ENCODE measurements around the gene FLOT1. TPM values are rescaled to one million over a fixed set of nuclear protein-coding genes. Genes with fewer than 3 reads are reported as not detected.

The FLOT1 gene
- total RNA-seq, 2 experiments from 2014 or later = 261 to 271 TPM

- no peak for DNase-seq
- POLR2A ChIA-PET = interaction anchor here (0.8 to 3.9 kb wide), 11 partner anchors 9 to 386 kb away, joined by 3 to 54 read pairs (median 4); partner anchors contain the start of genes DHX16 and TRIM39
- H3K36me3 Mint-ChIP-seq = peaks cover 49% of the 10 kb centered on the region
- ATAC-seq (ENCODE audit: low read depth) = no peak
- H3K4me3 Mint-ChIP-seq = peak overlapping the region; percentile 62
- no peaks in the 10 kb centered on the region for H3K27me3 Mint-ChIP-seq
- H3K4me1 Mint-ChIP-seq = peaks cover 40% of the 10 kb centered on the region
- no peaks in the 10 kb centered on the region for H3K9me3 Mint-ChIP-seq
- H3K27ac Mint-ChIP-seq = peak overlapping the region; percentile 91
These were observed 30.0 kb downstream of the FLOT1 start for GRCh38 chr6:30712441-30712945.

DNA sequence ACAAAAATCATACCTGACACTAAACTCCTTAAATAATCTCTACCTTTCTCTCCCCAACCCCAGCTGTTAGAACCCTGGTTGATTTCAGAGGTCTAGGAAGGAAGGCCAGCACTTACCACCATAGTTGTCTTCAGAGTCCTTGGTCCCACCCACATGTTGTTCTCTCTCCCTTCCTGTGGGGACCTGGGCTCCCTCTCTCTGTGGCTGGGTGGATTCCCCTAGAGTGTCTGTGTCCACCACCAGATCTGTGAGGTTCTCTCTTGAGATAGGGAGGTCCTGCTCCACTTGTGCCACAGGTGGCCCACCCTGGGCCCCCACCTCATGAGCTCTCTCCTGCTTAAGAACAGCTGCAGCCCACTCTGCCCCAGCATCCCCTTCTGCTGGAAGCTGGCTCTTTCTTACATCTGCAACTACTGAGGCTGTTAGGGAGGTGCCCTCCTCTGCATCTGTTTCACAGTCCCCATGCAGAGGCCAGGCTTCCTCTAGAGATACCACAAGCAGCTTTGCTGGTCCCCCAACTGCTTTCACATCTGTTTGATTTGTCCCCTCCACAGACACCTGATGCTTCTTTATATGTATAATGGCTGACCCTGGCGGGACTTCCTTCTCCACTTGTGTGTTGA lies 30.6 kb downstream of the FLOT1 start:
- H3K27ac Mint-ChIP-seq = peak overlapping the region; percentile 91
- no peaks in the 10 kb centered on the region for H3K9me3 Mint-ChIP-seq
- H3K4me3 Mint-ChIP-seq = peak overlapping the region; percentile 62
- peak; percentile 57 for DNase-seq
- peaks cover 50% of the 10 kb centered on the region for H3K36me3 Mint-ChIP-seq
- POLR2A ChIA-PET = interaction anchor here (0.8 to 3.9 kb wide), 11 partner anchors 9 to 386 kb away, joined by 3 to 54 read pairs (median 4); partner anchors contain the start of genes DHX16 and TRIM39
- H3K27me3 Mint-ChIP-seq = no peaks in the 10 kb centered on the region
- peak; percentile 86 for ATAC-seq (ENCODE audit: low read depth)
- peaks cover 40% of the 10 kb centered on the region for H3K4me1 Mint-ChIP-seq

DNA sequence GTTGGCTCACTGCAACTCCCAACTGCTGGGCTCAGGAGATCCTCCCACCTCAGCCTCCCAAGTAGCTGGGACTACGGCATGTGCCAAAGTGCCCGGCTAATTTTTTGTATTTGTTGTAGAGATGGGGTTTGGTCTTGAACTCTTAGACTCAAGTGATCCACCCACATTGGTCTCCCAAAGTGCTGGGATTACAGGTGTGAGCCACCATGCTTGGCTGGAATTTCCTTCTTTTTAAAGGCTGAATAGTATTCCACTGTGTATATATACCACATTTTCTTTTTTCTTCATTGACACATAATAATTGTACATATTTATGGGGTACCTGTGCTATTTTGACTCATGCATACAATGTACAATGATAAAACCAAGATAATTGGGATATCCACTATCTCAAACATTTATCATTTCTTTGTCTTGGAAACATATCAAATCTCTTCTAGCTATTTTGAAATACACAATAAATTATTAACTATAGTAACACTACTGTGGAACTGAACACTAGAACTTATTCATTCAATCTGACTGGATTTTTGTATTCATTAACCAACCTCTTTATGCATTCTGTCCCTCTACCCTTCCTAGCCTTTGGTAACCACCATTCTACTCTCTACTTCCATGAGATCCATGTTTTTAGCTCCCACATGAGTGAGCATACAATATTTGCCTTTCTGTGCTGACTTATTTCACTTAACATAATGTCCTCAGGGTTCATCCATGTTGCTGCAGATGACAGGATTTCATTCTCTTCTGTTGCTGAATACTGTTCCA lies 33.2 kb downstream of the FLOT1 start:
- no peak for ATAC-seq (ENCODE audit: low read depth)

DNA sequence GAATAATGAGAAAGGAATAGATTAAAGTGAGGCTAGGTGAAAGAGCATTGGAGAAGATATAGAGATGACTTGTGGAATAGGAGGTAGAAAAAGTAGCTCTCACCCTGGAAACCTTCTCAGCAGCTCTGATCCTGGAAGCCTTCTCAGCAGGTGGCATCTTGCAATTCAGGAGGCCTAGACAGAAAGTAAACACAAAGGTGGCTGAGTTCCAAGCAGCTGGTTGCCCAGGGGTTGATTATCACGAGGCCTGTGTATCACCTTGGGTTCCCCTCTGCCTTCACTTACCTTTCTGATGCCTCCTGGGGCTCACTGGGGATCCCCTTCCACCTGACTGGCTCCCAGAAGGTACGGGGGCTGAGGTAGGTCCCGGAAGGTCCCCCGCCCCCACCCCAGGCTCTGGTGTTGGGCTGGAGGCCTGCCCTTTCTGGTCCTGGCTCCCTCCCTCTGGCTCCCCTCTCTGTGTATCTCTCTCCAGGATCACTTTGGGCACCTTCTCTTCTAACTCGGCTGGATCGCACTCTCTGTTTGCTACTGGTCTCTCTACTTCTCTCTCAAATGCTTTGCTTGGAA lies 35.1 kb downstream of the FLOT1 start:
- H3K27ac Mint-ChIP-seq = no peak overlapping the region
- H3K27me3 Mint-ChIP-seq = no peaks in the 10 kb centered on the region
- DNase-seq (no peak), ATAC-seq (ENCODE audit: low read depth) (no peak)
- POLR2A ChIA-PET = interaction anchor here (4.0 kb wide), 1 partner anchor 9 kb away, joined by 17 read pairs; the partner anchor contains the start of gene MDC1
- no peaks in the 10 kb centered on the region for H3K9me3 Mint-ChIP-seq
- peaks cover 29% of the 10 kb centered on the region for H3K36me3 Mint-ChIP-seq
- no peak overlapping the region for H3K4me3 Mint-ChIP-seq
- peaks cover 15% of the 10 kb centered on the region for H3K4me1 Mint-ChIP-seq

More for the DNA sequence above, 33.2 kb downstream of the FLOT1 start:
- H3K36me3 Mint-ChIP-seq = peaks cover 40% of the 10 kb centered on the region
- no peak for DNase-seq
- POLR2A ChIA-PET = no interaction called here
- H3K4me3 Mint-ChIP-seq = no peak overlapping the region
- peaks cover 26% of the 10 kb centered on the region for H3K4me1 Mint-ChIP-seq
- no peaks in the 10 kb centered on the region for H3K27me3 Mint-ChIP-seq
- H3K9me3 Mint-ChIP-seq = no peaks in the 10 kb centered on the region
- H3K27ac Mint-ChIP-seq = no peak overlapping the region

DNA sequence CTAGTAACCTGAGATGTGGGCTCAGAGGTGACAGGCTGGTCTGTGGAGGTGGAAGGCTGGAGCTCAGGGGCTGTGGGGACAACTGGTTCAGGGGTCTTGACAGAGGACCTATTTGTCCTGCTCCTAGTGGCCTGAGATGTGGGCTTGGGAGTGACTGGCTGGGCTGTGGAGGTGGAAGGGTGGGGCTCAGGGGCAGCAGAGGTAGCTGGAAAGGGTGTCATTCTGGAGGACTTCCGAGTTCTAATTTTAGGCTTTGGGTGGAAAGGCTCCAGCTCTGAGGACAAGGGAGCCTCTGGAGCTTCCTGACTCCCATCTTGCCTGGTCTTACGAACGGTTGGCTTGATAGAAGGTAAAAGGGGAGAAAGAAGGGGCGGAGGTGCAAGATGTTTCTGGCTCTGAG lies 36.9 kb downstream of the FLOT1 start:
- no peaks in the 10 kb centered on the region for H3K9me3 Mint-ChIP-seq
- no peak overlapping the region for H3K27ac Mint-ChIP-seq
- POLR2A ChIA-PET = interaction anchor here (1.5 to 4.0 kb wide), 2 partner anchors 11 to 12 kb away, joined by 4 to 17 read pairs; partner anchors contain the start of gene MDC1
- no peak for DNase-seq
- no peaks in the 10 kb centered on the region for H3K27me3 Mint-ChIP-seq
- no peak for ATAC-seq (ENCODE audit: low read depth)
- H3K4me1 Mint-ChIP-seq = peaks cover 1% of the 10 kb centered on the region
- no peak overlapping the region for H3K4me3 Mint-ChIP-seq
- H3K36me3 Mint-ChIP-seq = peaks cover 26% of the 10 kb centered on the region

- no peaks in the 10 kb centered on the region for H3K9me3 Mint-ChIP-seq
- DNase-seq (no peak), ATAC-seq (ENCODE audit: low read depth) (no peak)
- H3K27me3 Mint-ChIP-seq = no peaks in the 10 kb centered on the region
- peaks cover 27% of the 10 kb centered on the region for H3K36me3 Mint-ChIP-seq
- no peaks in the 10 kb centered on the region for H3K4me1 Mint-ChIP-seq
- POLR2A ChIA-PET = interaction anchor here (0.9 to 4.0 kb wide), 5 partner anchors 8 to 16 kb away, joined by 3 to 17 read pairs (median 5); partner anchors contain the start of gene MDC1
- peak overlapping the region; percentile 26 for H3K27ac Mint-ChIP-seq
- no peak overlapping the region for H3K4me3 Mint-ChIP-seq
These were observed 38.7 kb downstream of the FLOT1 start for GRCh38 chr6:30703821-30704220.

DNA sequence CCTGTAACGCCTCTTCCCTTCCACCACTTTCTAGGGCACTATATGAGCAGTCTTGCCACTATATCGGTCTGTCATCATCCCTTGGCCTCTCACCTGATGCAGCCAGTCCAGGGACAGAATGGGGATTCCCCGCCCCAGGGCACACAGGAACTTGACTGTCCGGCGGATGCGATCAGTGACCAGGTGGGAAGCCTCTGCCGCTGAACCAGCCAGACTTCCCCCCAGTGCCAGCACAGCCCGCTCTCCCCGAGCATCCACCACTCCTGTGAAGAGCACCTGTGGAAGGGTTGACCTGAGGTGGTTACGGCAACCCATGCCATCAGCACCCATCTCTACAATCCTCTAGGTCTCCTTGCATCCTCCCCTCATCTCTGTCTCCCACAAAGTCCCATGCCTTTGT lies 39.5 kb downstream of the FLOT1 start:
- ATAC-seq (ENCODE audit: low read depth) (no peak), DNase-seq (no peak)
- Mint-ChIP-seq H3K36me3 (peaks cover 26% of the 10 kb centered on the region), H3K27me3 (no peaks in the 10 kb centered on the region), H3K27ac (no peak overlapping the region), H3K4me3 (no peak overlapping the region), H3K4me1 (no peaks in the 10 kb centered on the region), H3K9me3 (no peaks in the 10 kb centered on the region)
- POLR2A ChIA-PET = interaction anchor here (0.9 to 2.3 kb wide), 2 partner anchors 9 to 15 kb away, joined by 3 to 6 read pairs; no protein-coding TSS in a partner anchor

GRCh38 chr6:30700340-30700739 lies 42.1 kb downstream of the FLOT1 start:
- Mint-ChIP-seq H3K27ac (no peak overlapping the region), H3K27me3 (no peaks in the 10 kb centered on the region), H3K4me1 (no peaks in the 10 kb centered on the region), H3K9me3 (no peaks in the 10 kb centered on the region), H3K4me3 (no peak overlapping the region), H3K36me3 (peaks cover 20% of the 10 kb centered on the region)
- no peak for ATAC-seq (ENCODE audit: low read depth)
- no peak for DNase-seq
- POLR2A ChIA-PET = no interaction called here

- DNase-seq = no peak
- Mint-ChIP-seq H3K27me3 (no peaks in the 10 kb centered on the region), H3K27ac (no peak overlapping the region), H3K36me3 (peaks cover 10% of the 10 kb centered on the region), H3K9me3 (no peaks in the 10 kb centered on the region), H3K4me3 (no peak overlapping the region), H3K4me1 (no peaks in the 10 kb centered on the region)
- POLR2A ChIA-PET = interaction anchor here (1.1 to 3.5 kb wide), 2 partner anchors 9 to 21 kb away, joined by 5 to 10 read pairs; partner anchors contain the start of gene MDC1
- no peak for ATAC-seq (ENCODE audit: low read depth)
These were observed 46.1 kb downstream of the FLOT1 start for GRCh38 chr6:30696432-30696831.

DNA sequence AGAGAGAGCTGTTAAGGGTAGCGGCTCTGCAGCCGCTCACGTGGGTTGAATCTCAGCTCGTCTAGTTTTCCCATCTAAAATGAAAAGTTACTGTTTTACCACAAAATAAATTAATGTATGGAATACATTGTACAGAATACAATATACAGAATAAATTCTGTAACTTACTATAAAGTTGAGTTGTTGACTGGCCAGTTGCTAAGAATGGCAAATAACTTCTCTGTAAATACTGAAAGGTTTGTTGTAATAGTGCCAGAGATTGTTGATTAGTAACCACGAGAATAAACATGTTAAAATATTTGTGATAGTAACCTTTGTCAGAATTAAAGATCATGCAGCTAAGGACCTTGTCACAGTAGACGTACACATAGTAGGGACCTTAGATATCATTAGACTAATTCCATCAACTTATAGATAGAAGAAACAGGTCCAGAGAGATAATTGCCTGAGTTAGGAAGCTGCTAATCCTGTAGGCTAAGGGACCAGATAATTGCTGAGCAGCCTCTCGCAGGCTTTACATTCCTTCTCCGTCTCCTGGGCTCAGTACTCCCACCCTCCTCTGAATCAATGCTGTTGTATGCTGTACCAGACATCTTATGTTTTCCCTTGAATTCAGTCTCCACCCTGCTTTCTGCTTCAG lies 51.2 kb downstream of the FLOT1 start:
- Mint-ChIP-seq H3K36me3 (peaks cover 4% of the 10 kb centered on the region), H3K27ac (no peak overlapping the region), H3K4me1 (peaks cover 32% of the 10 kb centered on the region), H3K9me3 (no peaks in the 10 kb centered on the region), H3K4me3 (peak overlapping the region; percentile 98), H3K27me3 (no peaks in the 10 kb centered on the region)
- ATAC-seq (ENCODE audit: low read depth) (no peak), DNase-seq (no peak)
- POLR2A ChIA-PET = interaction anchor here (0.8 to 3.6 kb wide), 7 partner anchors 9 to 51 kb away, joined by 3 to 12 read pairs (median 4); partner anchors contain the start of genes FLOT1, MDC1 and TUBB

DNA sequence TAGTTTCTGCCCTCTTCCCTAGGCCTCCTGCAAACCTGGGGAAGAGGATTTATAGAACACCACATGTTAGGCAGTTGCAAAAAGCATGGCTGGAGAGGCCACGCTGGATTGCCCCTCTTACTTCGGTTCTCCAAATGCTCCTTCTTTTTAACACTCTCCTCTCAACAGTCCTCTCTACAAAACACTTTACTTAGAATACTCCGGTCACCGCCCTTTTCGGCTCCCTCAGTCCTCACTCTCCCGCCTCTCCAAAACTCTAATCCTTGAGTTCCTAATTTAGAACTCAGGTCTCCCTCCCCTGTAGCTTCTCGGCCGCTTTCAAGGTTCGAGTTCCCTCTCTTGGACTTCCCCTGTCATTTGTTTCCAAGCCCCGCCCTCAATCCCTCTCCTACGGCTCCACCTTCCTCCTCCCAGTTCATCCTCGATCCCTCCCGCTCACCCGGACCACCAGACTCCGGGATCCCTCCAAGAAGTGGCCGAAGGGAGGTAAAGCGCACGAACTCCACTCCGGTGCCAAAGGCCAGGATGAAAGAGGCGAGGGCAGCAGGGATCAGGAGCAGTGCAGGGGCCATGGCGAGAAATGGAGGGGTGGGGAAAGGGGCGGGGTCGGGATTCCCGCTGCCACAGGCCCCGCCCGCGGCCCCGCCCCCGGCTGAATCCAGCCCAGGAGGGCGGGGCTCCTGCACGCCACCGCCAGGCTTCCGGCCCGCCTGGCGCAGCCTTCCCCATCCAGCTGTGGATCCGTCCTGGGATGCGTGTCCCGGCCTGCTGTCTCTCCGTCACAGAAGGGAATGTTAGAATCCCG lies 51.9 kb downstream of the FLOT1 start, which contains the start of gene NRM:
Gene NRM, minus strand, starts transcription at position 582 of the 805 bp plus-strand sequence. Its CDS starts 10 bp downstream, at position 572.
- H3K4me1 Mint-ChIP-seq = peaks cover 32% of the 10 kb centered on the region
- H3K4me3 Mint-ChIP-seq = peak within 1 kb of the TSS; percentile 98

GRCh38 chr6:30689985-30690384 lies 52.5 kb downstream of the FLOT1 start:
- ATAC-seq (ENCODE audit: low read depth) (no peak), DNase-seq (no peak)
- peaks cover 17% of the 10 kb centered on the region for H3K36me3 Mint-ChIP-seq
- H3K4me1 Mint-ChIP-seq = peaks cover 35% of the 10 kb centered on the region
- no peaks in the 10 kb centered on the region for H3K9me3 Mint-ChIP-seq
- H3K27me3 Mint-ChIP-seq = no peaks in the 10 kb centered on the region
- POLR2A ChIA-PET = interaction anchor here (1.0 to 3.6 kb wide), 6 partner anchors 10 to 41 kb away, joined by 3 to 12 read pairs (median 5); partner anchors contain the start of gene MDC1
- H3K4me3 Mint-ChIP-seq = peak overlapping the region; percentile 98
- H3K27ac Mint-ChIP-seq = peak overlapping the region; percentile 80

More for the DNA sequence above, 51.9 kb downstream of the FLOT1 start, which contains the start of gene NRM:
- Mint-ChIP-seq H3K36me3 (peaks cover 10% of the 10 kb centered on the region), H3K9me3 (no peaks in the 10 kb centered on the region), H3K27me3 (no peaks in the 10 kb centered on the region), H3K27ac (peak within 1 kb of the TSS; percentile 80)
- DNase-seq (peak; percentile 90), ATAC-seq (ENCODE audit: low read depth) (peak; percentile 20)
- POLR2A ChIA-PET = interaction anchor here (0.8 to 3.6 kb wide), 7 partner anchors 9 to 51 kb away, joined by 3 to 12 read pairs (median 4); partner anchors contain the start of genes FLOT1, MDC1 and TUBB
